GM21367 (cell line): ENCODE measurements around the gene TMEM250.

Experiments
- ATAC-seq: cut with Tn5 transposase; IDR thresholded peaks from one replicate; pipeline ENCODE4 v1.9.1; 2021; ENCODE audit not compliant: unreplicated experiment

Gene TMEM250

GRCh38 chr9:136147890-136148714 lies 29.4 kb upstream of the TMEM250 start:
- no peak for ATAC-seq

- no peak for ATAC-seq
Observed at GRCh38 chr9:136147038-136147889, 28.6 kb upstream of the TMEM250 start.

- no peak for ATAC-seq
Observed at GRCh38 chr9:136146126-136147037, 27.7 kb upstream of the TMEM250 start.

GRCh38 chr9:136145580-136145979 lies 26.9 kb upstream of the TMEM250 start:
- no peak for ATAC-seq

- no peak for ATAC-seq
Observed at GRCh38 chr9:136144450-136144849, 25.8 kb upstream of the TMEM250 start.

GRCh38 chr9:136143215-136144001 lies 24.7 kb upstream of the TMEM250 start:
- no peak for ATAC-seq

GRCh38 chr9:136142859-136143214 lies 24.2 kb upstream of the TMEM250 start:
- ATAC-seq = no peak

GRCh38 chr9:136142414-136142796 lies 23.7 kb upstream of the TMEM250 start:
- no peak for ATAC-seq

GRCh38 chr9:136141682-136142413 lies 23.2 kb upstream of the TMEM250 start:
- ATAC-seq = no peak

- ATAC-seq = no peak
Observed at GRCh38 chr9:136140966-136141365, 22.3 kb upstream of the TMEM250 start.

- no peak for ATAC-seq
Observed at GRCh38 chr9:136140046-136140445, 21.4 kb upstream of the TMEM250 start.

- no peak for ATAC-seq
Observed at GRCh38 chr9:136138566-136138965, 19.9 kb upstream of the TMEM250 start.

GRCh38 chr9:136137321-136138265 lies 18.9 kb upstream of the TMEM250 start:
- ATAC-seq = no peak

- ATAC-seq = no peak
Observed at GRCh38 chr9:136136127-136136925, 17.7 kb upstream of the TMEM250 start.

GRCh38 chr9:136135326-136136126 lies 16.9 kb upstream of the TMEM250 start:
- no peak for ATAC-seq

GRCh38 chr9:136133959-136134484 lies 15.3 kb upstream of the TMEM250 start:
- no peak for ATAC-seq
